Neural cell (in vitro differentiated cells): ENCODE data around the gene ZNF764.

Experiments used
- MXI1 ChIP-seq: fragments of 450-650 bp; conservative IDR thresholded peaks from 2 replicates; pipeline ENCODE4 v1.6.1; 2014; ENCODE audit warnings: antibody characterized with exemption, mild to moderate bottlenecking; ENCODE audit not compliant: poor library complexity, severe bottlenecking
- POLR2AphosphoS5 ChIP-seq: IDR thresholded peaks from 2 replicates; pipeline ENCODE4 v1.6.1; 2012
- TAF1 ChIP-seq: IDR thresholded peaks from 2 replicates; pipeline ENCODE4 v1.6.1; 2012; ENCODE audit warnings: low read depth
- TF ChIP-seq, protein P1 (sequence below): fragments of 450-650 bp; IDR thresholded peaks from 2 replicates; pipeline ENCODE4 v1.5.1; 2014; ENCODE audit warnings: antibody characterized with exemption, mild to moderate bottlenecking, moderate library complexity; ENCODE audit not compliant: poor library complexity, severe bottlenecking

DNA sequence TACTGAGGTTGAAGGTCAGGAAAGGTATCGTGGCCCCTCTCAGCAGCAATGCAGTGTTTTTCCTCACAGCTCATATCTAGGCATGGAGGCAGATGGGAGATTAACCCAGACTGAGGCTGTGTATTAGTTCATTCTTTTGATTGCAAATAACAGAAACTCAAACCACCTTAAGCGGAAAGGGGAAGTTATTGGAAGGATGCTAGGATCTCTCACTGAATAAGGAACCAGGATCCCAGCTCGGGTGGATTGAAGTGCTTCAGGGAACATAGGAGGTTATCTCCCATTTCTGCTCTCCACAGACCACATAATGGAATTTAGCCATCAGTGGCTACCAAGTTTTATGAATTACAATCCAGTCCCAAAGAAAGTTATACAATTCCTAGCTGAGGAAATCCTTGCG, 43.8 kb upstream of the ZNF764 start:
- TF ChIP-seq POLR2AphosphoS5 (no peak), TAF1 (no peak), MXI1 (no peak)
- TF ChIP-seq, protein P1, sequence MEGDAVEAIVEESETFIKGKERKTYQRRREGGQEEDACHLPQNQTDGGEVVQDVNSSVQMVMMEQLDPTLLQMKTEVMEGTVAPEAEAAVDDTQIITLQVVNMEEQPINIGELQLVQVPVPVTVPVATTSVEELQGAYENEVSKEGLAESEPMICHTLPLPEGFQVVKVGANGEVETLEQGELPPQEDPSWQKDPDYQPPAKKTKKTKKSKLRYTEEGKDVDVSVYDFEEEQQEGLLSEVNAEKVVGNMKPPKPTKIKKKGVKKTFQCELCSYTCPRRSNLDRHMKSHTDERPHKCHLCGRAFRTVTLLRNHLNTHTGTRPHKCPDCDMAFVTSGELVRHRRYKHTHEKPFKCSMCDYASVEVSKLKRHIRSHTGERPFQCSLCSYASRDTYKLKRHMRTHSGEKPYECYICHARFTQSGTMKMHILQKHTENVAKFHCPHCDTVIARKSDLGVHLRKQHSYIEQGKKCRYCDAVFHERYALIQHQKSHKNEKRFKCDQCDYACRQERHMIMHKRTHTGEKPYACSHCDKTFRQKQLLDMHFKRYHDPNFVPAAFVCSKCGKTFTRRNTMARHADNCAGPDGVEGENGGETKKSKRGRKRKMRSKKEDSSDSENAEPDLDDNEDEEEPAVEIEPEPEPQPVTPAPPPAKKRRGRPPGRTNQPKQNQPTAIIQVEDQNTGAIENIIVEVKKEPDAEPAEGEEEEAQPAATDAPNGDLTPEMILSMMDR: no peak
